ENCODE data around the gene SPON2.

The SPON2 gene

DNA sequence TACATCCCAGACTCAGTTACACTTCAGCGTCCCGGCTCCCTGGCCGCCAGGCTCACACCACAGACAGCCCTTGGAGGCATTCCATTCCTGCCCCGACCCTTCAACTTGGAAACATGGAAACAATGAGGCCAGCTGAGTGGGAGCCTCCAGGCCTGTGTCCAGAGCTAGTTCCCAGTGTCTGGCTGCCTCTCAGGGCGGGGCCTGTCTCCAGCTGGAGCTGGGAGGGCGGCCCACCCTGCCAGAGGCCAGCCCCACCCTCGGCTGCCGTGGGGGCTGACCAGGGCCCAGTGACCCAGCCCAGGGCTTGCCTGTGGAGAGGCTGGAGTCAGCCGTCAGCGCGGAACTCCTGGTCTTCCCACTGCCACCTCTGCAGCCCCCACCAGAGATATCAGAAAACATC is 37.4 kb upstream of the SPON2 start:
- peak; percentile 64 for DNase-seq

DNA sequence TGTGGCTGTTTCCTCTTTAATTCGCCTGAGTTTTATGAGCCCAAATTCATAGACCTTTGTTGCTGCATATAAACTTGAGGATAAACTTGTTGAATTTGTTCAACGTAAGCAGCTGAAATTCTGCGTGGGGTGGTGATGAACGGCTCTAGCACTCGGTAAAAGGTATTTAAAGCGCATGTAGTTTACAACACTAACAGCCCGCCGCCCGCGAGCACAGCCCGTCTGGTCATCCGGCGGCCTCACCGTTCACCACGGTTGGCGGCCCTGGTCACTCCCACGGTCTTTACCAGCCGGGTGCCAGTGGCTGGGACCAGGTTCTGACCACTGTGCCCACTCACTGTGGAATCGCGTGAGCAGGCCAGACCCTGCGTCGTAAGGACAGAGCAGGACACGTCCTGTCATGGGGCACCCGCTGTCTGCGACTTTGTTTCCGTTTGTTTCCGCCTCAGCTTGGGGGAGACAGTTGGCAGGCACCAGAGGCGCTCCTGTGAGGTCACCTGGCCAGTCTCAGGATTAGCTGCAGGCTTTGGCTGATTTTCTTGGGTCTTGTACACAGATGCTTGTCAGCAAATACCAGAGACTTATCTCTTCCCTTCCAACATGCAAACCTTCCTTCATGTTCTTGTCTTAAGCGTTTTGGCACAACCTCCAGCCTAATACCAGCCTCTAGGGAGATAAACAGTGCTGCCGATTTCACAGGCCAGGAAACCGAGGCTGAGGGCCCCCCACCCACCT is 36.8 kb upstream of the SPON2 start:
- DNase-seq, result no peak

DNA sequence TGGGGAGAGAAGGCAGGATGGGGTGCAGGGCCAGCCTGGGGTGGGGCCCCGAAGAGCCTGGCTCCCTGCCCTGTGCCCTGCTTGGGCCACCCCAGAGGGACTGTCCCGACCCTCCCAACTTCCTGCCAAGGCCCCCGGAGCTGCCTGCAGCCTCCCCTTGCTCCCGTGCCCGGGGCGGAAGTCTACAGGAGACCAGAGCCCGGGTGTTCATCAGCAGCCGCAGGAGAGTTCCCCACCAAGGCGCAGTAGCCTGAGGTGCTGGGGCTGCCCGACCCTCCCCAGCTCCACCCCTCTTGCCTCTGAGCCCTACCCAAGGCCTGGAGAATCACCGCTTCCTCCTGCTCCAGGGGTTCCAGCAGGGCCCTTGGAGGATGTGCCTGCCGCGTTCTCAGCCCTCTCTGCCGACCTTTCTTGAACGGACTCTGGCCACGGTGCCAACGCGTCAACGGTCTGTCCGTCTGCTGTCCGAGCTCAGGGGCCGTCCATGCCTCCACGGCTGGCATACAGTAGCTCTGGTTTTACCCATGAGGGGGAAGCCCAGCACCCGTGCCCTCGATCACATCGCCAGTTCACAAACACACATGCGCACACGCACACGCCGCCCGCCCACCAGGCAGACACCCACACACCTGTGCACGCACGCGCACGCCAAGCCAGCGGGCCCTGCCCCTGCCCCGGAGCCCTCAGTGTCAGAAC is 36.0 kb upstream of the SPON2 start:
- DNase-seq, result peak; percentile 70

DNA sequence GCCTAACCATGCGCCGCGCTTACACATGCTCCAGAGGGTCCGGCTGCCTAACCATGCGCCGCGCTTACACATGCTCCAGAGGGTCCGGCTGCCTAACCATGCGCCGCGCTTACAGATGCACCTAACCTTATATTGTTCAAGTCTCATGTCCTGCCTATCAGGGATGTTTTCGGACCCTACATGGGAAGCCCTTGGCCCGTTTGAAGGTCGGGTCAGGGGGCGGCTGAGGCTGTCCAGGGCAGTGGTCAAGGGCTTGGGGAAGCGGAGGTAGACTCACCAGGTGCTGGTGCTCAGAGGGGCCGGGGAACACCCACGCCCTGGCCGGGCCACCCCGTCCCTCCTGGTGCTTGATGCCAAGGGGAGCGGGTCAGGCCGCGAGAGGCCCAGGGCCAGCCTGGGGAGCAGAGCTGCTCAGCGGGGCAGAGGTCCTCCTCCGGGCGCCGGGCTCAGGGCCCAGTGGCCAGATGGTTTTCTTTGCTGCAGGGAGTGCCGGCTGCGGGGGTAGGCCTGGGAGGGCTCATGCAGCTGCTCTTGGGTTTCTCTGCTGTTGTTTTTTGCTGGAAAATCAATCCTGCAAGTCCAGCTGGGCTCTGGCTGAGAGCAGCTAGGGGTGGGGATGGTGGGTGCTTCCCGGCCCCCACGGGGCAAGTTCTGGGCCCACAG is 35.4 kb upstream of the SPON2 start:
- DNase-seq, result peak; percentile 74

DNA sequence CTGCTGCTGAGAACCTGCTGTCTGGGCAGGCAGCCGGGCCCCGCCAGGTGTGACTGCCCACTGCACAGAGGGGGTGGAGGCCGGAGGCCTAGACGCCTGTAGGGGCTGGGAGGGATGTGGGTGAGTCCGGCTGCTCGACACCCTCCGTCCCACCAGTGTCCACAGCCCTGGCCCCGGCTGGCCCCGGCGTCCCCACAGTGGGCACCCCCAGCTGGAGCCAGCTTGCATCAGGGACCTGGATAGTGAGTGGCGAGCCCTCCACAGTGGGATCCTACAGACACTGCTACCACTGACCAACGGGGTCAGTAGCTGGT is 34.7 kb upstream of the SPON2 start:
- no peak for DNase-seq

DNA sequence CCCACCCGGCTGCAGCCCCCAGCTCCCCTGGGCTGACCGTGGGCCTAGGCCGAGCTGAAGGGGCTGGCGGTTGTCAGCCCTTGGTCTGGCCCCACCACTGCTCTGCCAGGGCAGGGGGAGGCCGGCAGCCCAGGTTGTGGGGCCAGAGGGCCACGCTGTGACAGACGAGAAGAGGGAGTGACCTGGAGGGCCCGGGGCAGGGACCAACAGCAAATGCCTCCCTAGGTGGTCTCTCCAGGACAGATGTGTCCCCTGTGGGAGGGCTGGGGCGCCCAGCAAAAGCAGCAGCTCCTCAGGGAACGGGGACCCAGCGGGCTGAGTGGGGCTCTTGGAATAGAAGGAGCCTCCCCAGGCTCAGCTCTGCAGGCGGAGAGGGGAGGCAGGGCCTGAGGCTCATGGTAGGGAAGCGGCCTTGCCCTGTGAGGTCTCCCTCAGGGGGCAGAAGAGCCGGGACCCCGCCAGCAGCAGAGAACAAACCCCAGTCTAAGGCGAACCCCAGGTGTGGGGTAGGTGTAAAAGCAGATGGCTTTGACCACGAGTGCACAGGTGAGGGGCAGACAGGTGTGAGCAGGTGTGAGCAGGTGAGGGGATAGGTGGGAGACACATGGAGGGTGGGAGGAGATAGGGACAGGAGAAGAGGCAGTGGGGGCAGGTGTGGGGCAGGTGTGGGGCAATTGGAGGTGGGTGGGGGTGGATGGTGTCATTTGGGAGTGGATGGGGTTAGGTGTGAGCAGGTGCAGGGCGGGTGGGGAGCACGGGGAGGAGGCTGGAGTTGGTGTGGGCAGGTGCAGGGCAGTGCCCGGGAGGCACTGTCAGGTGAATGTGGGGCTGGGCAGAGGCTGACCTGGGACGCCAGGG is 34.1 kb upstream of the SPON2 start:
- no peak for DNase-seq

DNA sequence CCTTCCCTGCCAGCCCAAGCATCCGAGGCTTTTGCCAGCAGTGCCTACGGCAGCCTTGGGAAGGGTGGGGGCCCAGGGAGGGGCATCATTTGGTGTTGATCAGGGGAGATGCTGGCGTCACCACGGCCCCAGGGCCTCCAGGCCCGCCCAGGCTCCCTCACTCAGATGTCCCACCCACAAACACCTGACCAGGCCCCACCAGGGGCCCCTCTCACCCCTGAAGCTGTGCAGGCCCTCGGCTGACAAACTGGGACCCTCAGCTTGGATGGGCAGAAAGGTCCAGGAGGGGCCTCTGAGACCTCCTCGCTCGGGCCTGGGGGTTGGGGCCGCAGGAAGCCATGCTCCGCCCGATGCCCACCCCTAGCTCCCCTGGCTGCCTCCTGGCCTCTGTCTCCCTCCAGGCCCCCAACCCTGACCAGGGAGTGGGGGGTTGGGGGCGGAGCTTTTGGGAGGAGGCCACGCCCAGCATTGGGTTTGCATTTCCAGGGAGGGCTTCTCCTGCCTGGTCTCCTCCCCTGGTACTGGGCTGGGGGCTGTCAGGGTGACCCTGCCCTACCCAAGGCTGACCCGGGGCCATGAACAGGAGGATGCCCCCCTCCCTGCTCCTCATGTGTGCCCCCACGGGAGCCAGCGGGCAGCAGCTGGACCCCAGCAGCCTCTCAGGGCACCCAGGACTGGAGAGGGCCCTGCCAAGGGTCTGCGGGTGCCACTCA is 33.4 kb upstream of the SPON2 start:
- DNase-seq, result no peak

DNA sequence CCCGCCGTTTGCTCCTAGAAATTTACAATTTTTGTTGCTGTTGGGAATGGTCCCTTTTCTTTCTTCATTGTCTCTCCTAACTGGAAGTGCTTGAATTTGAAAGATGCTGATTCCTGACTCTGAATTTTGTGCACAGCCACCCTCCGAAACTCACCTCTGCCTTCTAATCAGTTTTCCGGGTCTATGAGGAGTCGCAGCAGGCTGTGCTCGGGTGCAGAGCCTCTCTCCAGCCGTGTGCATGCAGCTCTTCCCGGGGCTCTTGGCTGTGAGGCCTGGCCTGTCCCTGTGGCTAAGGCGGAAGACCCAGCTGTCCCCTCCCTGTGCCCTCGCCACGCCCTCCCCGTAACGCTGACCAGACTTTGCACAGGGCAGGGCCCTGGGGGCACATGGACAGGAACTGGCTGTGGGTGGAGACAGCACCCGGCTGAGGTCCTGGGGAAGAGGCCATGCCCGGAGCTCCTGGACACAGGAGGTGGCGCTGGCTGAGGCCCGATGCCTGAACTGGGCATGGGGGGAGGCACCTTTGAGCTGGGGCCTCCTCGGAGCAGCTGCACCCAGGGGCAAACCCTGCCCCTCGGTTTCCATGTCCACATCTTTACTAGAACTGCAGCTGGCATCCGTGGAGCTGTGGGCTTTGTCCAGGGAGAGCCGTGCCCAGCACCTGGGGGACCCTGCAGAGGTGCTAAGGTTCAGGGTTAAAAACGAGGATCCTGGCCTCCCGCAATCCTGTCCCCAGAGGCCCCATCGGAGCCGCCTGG is 32.6 kb upstream of the SPON2 start:
- DNase-seq, result no peak

DNA sequence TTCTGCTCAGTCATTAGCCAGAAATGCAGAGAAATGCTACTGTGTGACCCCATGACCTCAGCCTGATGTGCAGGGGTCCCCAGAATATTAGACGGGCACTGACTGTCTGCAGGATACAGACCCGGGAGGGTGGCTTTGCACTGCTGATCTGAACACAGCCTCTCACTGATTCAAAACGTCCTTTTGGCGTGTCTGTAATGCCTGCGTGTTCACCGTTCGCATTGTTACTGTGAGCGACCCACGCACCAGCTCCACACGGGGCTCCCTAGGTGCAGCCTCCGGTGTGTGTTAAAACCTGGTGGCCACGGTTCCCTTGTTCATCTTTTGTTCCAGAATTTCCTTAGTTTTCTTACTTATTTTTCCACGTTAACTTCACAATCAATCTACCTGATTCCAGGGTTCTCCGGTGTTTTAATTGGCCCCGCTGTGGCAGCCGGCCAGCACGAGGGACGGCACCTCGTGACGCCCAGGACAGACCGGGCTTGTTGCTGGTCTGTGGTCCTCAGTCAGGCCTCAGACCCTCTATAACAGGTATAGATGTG is 32.0 kb upstream of the SPON2 start:
- DNase-seq, result no peak

DNA sequence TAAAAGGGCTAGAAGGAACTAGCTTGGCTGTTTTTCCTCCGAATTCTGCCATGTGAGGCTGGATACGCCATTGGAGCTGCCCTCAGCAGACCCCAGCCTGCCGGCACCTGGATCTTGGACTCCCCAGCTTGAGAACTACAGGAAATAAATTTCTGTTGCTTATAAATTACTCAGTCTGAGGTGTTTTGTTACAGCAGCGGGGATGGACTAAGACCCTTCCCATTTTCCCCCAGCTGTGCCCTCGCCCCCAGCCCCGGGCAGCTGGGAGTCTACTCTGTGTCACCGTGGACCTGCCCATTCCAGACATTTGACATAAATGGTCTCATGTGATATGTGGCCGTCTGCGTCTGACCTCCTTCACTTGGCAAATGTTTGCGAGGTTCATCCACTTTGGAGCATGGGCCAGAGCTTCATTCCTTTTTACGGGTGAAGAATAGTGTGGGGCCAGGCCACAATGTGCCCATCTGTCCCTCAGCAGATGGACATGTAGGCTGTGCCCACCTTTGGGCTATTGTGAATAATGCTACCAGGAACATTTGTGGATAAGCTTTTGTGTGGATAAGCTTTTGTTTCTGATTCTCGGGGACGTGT is 30.7 kb upstream of the SPON2 start:
- no peak for DNase-seq

DNA sequence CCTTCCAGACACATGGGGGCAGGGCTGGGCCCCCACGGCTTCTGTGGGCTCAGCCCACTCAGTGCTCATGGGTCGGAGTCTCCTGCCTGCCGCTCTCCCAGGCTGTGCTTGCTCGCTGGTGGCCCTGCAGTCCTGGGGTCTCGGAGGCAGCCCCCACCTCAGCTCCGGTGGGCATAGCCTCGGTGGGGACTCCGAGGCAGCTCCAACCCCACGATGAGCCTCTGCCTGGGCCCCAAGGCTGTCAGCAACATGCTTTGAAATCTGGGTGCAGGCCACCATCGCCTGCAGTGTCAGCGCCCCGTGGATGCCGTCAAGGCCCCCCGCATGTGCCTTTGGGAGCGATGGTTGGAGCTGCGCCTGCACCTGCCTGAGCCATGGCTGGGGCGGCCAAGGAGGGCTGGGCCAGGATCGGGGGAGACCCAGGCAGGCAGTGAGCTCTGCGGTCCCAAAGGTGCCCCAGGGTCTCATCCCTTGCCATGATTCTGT is 30.2 kb upstream of the SPON2 start:
- no peak for DNase-seq

DNA sequence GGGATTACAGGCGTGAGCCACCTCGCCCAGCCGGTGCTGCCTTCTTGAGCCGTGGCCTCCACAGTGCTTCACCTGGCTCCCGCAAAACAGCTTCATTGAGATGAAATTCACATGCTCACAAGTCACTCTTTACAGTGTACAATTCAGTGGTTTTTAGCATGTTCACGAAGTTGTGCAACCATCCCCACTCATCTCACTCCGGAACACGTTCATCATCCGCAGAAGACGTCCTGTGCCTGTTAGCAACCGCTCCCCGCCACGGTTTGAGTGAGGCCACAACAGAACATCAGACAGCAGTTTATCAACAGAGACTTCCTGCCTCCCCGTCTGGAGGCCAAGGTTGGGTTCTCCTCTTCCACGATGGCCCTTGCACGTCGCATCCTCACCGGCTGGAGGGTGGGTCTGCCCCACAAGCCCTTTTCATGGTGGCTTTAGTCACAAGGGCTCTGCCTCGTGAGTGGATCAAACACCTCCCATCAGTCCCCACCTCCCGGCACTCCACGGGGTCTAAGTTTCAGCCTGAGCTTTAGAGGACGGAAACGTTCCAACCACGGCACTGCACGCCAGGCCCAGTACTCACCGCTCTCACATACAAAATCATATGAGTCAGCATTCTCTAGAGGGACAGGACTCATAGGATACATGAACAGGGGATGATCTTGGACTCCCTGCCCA is 29.6 kb upstream of the SPON2 start:
- DNase-seq, result no peak

DNA sequence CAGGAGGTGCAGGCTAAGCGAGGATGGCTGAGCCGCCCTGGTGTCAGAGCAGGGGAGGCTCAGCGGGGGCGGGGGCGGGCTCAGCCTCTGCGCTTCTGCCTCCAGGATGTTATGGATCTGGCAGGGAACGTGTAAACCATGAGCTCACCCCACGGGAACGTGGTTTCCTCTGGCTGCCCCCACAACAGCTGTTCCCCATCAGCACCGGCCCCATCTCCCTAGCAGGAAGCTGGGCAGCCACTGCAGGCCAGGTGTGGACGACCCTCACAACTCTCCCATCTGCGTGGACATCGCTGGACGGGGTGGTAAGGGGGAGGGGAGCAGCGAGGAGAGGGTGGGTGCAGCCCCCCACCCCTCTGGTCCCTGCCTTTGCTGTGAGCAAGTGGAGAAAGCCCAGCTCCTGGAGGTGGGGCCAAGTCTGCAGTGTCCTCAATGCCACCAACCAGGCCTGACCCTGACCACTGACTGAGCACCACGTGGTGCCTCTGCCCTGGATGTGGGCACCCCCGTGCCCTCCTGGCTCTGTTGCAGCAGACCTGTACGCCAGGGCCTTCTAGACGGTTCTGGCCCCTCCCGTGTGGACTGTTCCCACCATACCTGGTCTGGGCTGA is 28.1 kb upstream of the SPON2 start:
- DNase-seq, result no peak

DNA sequence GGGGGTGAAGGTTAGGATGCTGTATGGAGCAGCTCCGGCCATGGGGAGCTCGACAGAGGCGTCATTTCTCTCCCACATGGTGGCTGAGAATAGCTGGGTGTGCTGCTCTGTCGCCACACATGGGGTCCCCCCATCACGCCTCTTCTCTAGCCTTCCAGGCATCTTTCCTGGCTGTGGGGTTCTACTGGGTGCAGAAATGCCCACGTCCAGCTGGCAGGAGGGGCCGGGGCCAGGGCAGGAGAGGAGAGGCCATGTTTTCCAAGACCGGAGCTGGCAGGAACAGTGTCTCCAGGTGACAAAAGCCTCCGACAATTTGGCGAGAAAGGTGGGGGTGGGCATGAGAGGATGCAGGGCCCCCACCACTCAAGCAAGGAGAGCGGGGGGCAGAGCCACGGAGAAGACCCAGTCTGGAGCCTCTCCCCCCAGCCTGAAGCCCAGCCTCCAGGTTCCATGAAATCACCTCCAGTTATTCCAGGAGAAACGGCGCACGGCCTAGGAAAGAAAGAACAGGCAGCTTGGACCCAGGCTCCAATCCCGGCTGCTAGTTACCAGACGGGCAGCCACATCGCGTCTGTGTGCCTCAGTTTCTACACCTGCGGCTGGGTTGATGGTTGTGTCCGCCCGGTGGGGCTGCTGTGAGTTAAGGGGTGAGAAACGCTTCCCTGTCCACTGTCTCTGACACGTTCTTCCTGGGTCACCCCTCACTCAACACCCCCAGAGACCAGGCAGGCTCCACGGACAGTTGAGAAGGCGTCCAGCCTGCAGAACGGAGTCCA is 27.4 kb upstream of the SPON2 start:
- DNase-seq, result no peak

DNA sequence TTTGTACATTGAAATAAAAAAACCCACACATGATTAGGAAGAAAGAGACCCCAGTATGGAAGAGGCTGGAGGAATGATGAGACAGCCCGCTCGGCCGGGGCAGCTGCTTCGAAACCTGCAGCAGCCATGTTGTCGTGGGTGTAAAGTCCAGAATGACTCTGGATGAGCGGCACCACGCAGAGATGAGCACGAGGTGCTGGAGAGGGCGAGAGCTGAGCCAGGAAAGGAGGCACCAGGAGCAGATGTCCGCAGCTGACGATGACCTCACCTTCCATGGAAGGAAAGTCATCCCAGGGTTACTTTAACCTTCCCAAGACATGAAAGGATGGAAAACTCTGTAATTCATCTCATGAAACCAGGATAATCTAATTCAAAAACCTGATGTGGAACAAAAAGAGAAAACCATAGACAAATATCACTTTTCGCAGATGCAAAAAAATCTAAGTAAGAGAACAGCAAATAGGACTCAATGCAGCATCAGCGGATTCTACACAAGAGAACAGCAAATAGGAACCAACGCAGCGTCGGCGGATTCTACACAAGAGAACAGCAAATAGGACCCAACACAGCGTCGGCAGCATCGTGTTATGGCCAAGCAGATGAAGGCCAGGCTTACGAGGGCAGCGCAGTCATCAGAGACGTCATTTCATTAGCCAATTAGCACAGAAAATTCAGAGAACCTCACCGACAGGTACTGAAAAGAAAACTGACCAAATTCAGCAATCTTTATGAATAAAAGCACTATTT is 25.9 kb upstream of the SPON2 start:
- DNase-seq, result no peak

DNA sequence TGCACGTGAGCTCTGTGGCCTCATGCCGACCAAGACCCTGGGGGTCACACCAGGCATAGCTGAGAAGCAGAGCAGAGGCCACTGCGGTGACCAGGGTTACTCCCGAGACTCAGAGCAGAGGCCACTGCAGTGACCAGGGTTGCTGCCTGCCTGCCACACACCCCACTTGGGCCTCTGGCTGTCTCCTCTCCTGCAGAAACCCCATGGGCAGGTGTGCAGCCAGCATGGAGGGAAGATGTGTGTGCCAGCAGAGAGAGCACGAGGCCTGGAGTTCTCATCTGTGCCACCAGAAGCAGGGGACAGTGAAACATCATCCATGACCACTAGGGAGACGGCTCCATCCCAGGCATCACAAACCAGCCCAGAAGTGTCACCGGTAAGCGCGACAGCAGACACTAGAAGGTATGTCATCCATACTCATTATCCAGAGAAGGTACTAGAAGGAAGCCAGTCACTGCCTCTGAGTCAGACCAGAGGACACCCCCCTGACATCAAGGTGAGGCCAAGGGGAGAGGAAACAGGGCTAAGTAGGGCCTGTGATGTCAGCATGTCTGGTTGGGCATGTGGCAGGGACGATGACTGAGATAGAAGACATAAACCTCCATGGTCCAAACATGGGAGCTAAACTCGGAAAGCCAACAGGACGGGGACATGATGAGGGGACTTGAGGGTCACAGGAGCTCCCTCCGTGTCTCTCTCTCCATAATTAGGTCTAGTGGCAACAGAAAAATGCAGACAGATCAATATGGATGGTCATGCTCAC is 24.2 kb upstream of the SPON2 start:
- DNase-seq, result no peak

DNA sequence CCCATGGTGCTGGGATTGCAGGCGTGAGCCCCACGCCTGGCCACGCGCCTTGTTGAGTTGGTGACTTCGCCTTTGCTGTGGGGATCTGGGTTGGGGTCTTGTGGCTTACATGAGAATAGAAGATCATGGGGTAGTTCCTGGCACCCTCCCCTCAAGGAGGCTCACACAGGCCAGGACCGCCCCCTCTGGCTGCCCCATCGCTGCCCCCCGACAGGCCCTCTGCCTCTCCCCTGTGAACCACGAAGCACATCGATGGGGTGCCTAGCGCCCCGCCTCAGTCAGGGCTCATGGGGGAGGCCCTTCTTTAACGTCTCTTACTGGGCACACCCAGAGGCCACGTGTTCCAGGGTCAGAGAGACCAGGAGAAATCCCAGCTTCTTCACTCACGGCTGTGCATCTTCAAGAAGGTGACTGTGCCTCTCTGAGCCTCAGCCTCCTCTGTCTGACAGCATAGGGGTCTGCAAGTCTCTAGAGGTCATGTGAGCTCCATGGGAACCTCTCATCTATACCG is 23.6 kb upstream of the SPON2 start:
- no peak for DNase-seq
